Endothelial cell of umbilical vein (primary cell): ENCODE measurements around the gene MLLT1. TPM values are rescaled to one million over a fixed set of nuclear protein-coding genes. Genes with fewer than 3 reads are reported as not detected.
A peak's percentile ranks its signal among the peaks of the same experiment; 100 is the strongest.

Experiments used
- BruUV-seq: library from RNA; stranded (reverse); fragments of 400-500 nt; replicated peaks from 2 replicates; lab custom pipeline; 2021; lab: Mats Ljungman, UMichigan
- CTCF ChIA-PET: fragments of 300-600, 350-600 bp; sonication (Branson Sonifier 250); formaldehyde crosslinking; loops from one replicate; lab custom pipeline; 2021; ENCODE audit warnings: antibody characterized with exemption, inconsistent platforms; lab: Charles Lee
- POLR2A ChIA-PET: fragments of 300-600, 350-600 bp; sonication (Branson Sonifier 250); formaldehyde crosslinking; loops from one replicate; lab custom pipeline; 2021; ENCODE audit warnings: antibody characterized with exemption, inconsistent platforms; lab: Charles Lee
- DNase-seq: peaks from one replicate; pipeline ENCODE4 v3.0.0-alpha.2; 2011; ENCODE audit warnings: low read depth, low spot score
- FAIRE-seq: peaks from 2 replicates; lab custom pipeline; 2011; peaks lifted over from hg19 to GRCh38; lab: Jason Lieb, UNC
- H2AFZ ChIP-seq: 2 replicates; pipeline ENCODE4 v1.6.0; 2012; ENCODE audit warnings: low read depth, low read length, control low read depth, inconsistent platforms
- H3K27ac ChIP-seq: 2 replicates; pipeline ENCODE4 v1.5.1; 2011; ENCODE audit warnings: low read depth, mild to moderate bottlenecking, control low read depth, low read length, moderate library complexity; ENCODE audit not compliant: insufficient read depth
- H3K27me3 ChIP-seq, 2 experiments: 2 replicates each; pipeline versions ENCODE4 v1.6.0 to v1.6.1; 2011; ENCODE audit warnings: low read length in 2 of 2, mixed read lengths in 1 of 2; ENCODE audit not compliant: control insufficient read depth in 2 of 2, insufficient read depth in 2 of 2
- H3K36me3 ChIP-seq, 2 experiments: 2 replicates in 1 of 2; 3 replicates in 1 of 2; pipeline ENCODE4 v1.5.1; 2011; ENCODE audit warnings: low read length in 2 of 2, mild to moderate bottlenecking in 1 of 2, moderate library complexity in 1 of 2; ENCODE audit not compliant: control insufficient read depth in 2 of 2, insufficient read depth in 2 of 2; ENCODE audit errors: extremely low read depth in 1 of 2
- H3K4me1 ChIP-seq: 3 replicates; pipeline ENCODE4 v1.5.1; 2011; ENCODE audit warnings: mild to moderate bottlenecking, low read length; ENCODE audit not compliant: control insufficient read depth, insufficient read depth; ENCODE audit errors: extremely low read depth
- H3K4me2 ChIP-seq: 2 replicates; pipeline ENCODE4 v1.6.1; 2011; ENCODE audit warnings: low read length, control low read depth, mixed read lengths; ENCODE audit not compliant: insufficient read depth
- H3K4me3 ChIP-seq, 3 experiments: fragments of 200-600 bp in 1 of 3; sonication (generic), shearing (Covaris generic) in 1 of 3; replicated peaks in 1 of 3; 2 replicates each; pipeline ENCODE4 v1.5.1; 2011 to 2016; ENCODE audit warnings: control low read depth in 3 of 3, low read length in 3 of 3, mild to moderate bottlenecking in 2 of 3, inconsistent platforms in 1 of 3, low read depth in 1 of 3, moderate library complexity in 1 of 3; ENCODE audit not compliant: insufficient read depth in 1 of 3
- H3K79me2 ChIP-seq: 2 replicates; pipeline ENCODE4 v1.6.0; 2012; ENCODE audit warnings: low read length, inconsistent platforms; ENCODE audit not compliant: control insufficient read depth, insufficient read depth
- H3K9ac ChIP-seq: replicated peaks from 2 replicates; pipeline ENCODE3; 2011; ENCODE audit warnings: low read length, control low read depth; ENCODE audit not compliant: insufficient read depth; ENCODE audit errors: extremely low read depth
- H3K9me1 ChIP-seq: replicated peaks from 3 replicates; pipeline ENCODE4 v1.6.0; 2011; ENCODE audit warnings: mild to moderate bottlenecking, low read length; ENCODE audit not compliant: control insufficient read depth, insufficient read depth; ENCODE audit errors: extremely low read depth
- H3K9me3 ChIP-seq: replicated peaks from 2 replicates; pipeline ENCODE4 v1.5.1; 2012; ENCODE audit warnings: low read length, inconsistent platforms; ENCODE audit not compliant: control insufficient read depth, insufficient read depth
- H4K20me1 ChIP-seq: replicated peaks from 2 replicates; pipeline ENCODE3; 2011; ENCODE audit warnings: mild to moderate bottlenecking, low read length; ENCODE audit not compliant: control insufficient read depth, insufficient read depth; ENCODE audit errors: extremely low read depth
- FOS ChIP-seq: IDR thresholded peaks from 2 replicates; pipeline ENCODE4 v1.6.1; 2011; ENCODE audit warnings: mild to moderate bottlenecking, low read length, moderate library complexity, borderline replicate concordance; ENCODE audit not compliant: insufficient read depth
- MAX ChIP-seq: IDR thresholded peaks from 2 replicates; pipeline ENCODE4 v1.6.1; 2011; ENCODE audit not compliant: insufficient read depth, insufficient read length
- POLR2A ChIP-seq: IDR thresholded peaks from 2 replicates; pipeline ENCODE4 v1.6.1; 2012; ENCODE audit warnings: low read depth, mild to moderate bottlenecking, control low read depth, low read length
- POLR2AphosphoS5 ChIP-seq: IDR thresholded peaks from 2 replicates; pipeline ENCODE4 v1.6.1; 2012; ENCODE audit warnings: low read depth, mild to moderate bottlenecking, control low read depth, low read length, moderate library complexity; ENCODE audit not compliant: insufficient read depth
- dilution Hi-C: fragments of 300-500 bp; cut with MboI; formaldehyde crosslinking; loops from one replicate; pipeline ENCODE4 v1.15.0; 2019; ENCODE audit warnings: low sequenced_read_pairs; ENCODE audit not compliant: extremely low pct_ligation_motif_present
- intact Hi-C: fragments of 100-400 bp; cut with micrococcal nuclease; formaldehyde crosslinking; loops from one replicate; pipeline ENCODE4 v1.10.0; 2022
- polyA plus RNA-seq, 4 experiments: library from polyadenylated mRNA; depleted of rRNA in 3 of 4; stranded (reverse) in 3 of 4; unstranded in 1 of 4; fragments of >200 nt; gene quantifications; 2 replicates each; pipeline versions ENCODE4 v1.2.1 to v1.2.3, GENCODE V29; 2011 to 2012; ENCODE audit warnings: missing spikeins in 1 of 4
- total RNA-seq: library from RNA; stranded (reverse); gene quantifications from 2 replicates; pipeline ENCODE4 v1.2.3, GENCODE V29; 2021
- TF ChIP-seq, protein P1 (sequence below), 2 donors: IDR thresholded peaks; 1 replicate in 1 of 2; 2 replicates in 1 of 2; pipeline ENCODE4 v1.5.1; 2011; ENCODE audit warnings: low read length in 2 of 2, mild to moderate bottlenecking in 2 of 2, moderate library complexity in 2 of 2, control low read depth in 1 of 2, inconsistent platforms in 1 of 2, low read depth in 1 of 2; ENCODE audit not compliant: insufficient read depth in 1 of 2; ENCODE audit errors: extremely low read depth in 1 of 2

Gene MLLT1
- total and polyA plus RNA-seq, 2 donors (not counting 3 experiments of a cell fraction or from before 2014, with no cell fraction given): 43.9 to 84.8 TPM

- Histone ChIP-seq H3K36me3 (no peaks in the 10 kb centered on the region), H3K9me3 (no peaks in the 10 kb centered on the region), H3K9me1 (no peaks in the 10 kb centered on the region), H3K27ac (no peak overlapping the region), H3K4me3 (peak overlapping the region; percentile 7 to 59 (median 28)), H3K79me2 (peaks cover 3% of the 10 kb centered on the region), H3K27me3 (no peaks in the 10 kb centered on the region), H3K4me2 (peak overlapping the region; percentile 53), H3K9ac (peak overlapping the region; percentile 54), H3K4me1 (peaks cover 8% of the 10 kb centered on the region), H2AFZ (peak overlapping the region; percentile 74), H4K20me1 (no peaks in the 10 kb centered on the region)
- dilution Hi-C loops (no loop called here), intact Hi-C loops (no loop called here)
- CTCF ChIA-PET: interaction anchor here (0.9 to 1.6 kb wide), 7 partner anchors 19 to 396 kb away, joined by 3 to 9 read pairs (median 4); no protein-coding TSS in a partner anchor
- TF ChIP-seq MAX: peak; percentile 70
- no peak for TF ChIP-seq FOS
- TF ChIP-seq, protein P1, sequence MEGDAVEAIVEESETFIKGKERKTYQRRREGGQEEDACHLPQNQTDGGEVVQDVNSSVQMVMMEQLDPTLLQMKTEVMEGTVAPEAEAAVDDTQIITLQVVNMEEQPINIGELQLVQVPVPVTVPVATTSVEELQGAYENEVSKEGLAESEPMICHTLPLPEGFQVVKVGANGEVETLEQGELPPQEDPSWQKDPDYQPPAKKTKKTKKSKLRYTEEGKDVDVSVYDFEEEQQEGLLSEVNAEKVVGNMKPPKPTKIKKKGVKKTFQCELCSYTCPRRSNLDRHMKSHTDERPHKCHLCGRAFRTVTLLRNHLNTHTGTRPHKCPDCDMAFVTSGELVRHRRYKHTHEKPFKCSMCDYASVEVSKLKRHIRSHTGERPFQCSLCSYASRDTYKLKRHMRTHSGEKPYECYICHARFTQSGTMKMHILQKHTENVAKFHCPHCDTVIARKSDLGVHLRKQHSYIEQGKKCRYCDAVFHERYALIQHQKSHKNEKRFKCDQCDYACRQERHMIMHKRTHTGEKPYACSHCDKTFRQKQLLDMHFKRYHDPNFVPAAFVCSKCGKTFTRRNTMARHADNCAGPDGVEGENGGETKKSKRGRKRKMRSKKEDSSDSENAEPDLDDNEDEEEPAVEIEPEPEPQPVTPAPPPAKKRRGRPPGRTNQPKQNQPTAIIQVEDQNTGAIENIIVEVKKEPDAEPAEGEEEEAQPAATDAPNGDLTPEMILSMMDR (IDR thresholded peaks at IDR 0.05; ENCODE audit: extremely low read depth in 1 of 2, insufficient read depth in 1 of 2, low read depth in 1 of 2, low read length in 2 of 2): peak; percentile 6 to 53
- TF ChIP-seq POLR2AphosphoS5: peak; percentile 77
- peak; percentile 43 for TF ChIP-seq POLR2A
- DNase-seq: peak; percentile 100
- peak; percentile 99 for FAIRE-seq
- no TSS peak for BruUV-seq
- POLR2A ChIA-PET: interaction anchor here (0.7 kb wide), 1 partner anchor 12 kb away, joined by 5 read pairs; no protein-coding TSS in a partner anchor
Observed at GRCh38 chr19:6199240-6199994, 80.4 kb downstream of the MLLT1 start.
